ENCODE measurements around the gene CACNA1C.

The CACNA1C gene

DNA sequence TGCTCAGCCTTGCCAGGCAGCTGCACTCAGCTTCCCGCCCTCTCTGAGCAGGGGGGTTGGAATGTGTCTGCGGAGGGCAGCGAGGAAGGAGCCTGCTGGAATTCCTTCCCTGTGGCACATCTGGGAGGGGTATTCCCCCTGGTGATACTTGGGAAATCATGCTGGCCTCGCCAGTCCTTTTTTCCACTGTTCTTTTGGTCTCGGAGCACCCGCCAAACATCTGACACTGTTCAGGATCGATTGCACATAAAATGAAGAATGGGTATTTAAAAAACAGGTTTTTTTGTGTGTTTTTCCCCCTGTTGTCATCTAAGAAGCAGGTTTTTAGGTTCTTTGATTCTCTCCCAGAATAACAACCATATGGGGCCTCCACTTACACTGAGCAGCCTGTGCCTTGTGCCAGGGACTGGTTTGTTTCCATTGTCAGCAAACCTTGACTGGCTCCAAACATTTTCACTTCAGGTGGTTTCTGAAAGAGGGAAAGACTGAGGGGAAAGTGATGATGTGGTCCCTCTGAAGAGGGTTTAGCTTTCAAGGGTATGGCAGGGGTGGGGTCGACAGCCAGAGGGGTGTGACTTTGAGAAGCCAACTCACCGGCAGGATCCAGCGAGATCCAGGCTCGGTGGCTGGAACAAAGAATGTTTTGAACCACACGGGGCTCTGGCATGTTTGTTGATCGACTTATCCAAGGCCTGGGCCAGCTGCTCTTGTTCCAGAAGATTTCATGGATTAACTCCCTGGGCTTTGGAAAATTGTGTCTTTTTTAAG is 215.1 kb downstream of the CACNA1C start:
- no peaks in the 10 kb centered on the region for H3K9me3 ChIP-seq (ENCODE audit: control insufficient read depth, low read length)
- H3K9ac ChIP-seq (ENCODE audit: low read length) = no peak overlapping the region
- H3K36me3 ChIP-seq (ENCODE audit: control insufficient read depth, insufficient read depth, low read length) = no peaks in the 10 kb centered on the region
- H3K27me3 ChIP-seq (ENCODE audit: control insufficient read depth, insufficient read depth, low read length) = peaks cover 3% of the 10 kb centered on the region
- H3K4me1 ChIP-seq (ENCODE audit: control insufficient read depth, insufficient read depth, low read length) = no peaks in the 10 kb centered on the region
- no peak overlapping the region for H3K4me3 ChIP-seq (ENCODE audit: low read length)

DNA sequence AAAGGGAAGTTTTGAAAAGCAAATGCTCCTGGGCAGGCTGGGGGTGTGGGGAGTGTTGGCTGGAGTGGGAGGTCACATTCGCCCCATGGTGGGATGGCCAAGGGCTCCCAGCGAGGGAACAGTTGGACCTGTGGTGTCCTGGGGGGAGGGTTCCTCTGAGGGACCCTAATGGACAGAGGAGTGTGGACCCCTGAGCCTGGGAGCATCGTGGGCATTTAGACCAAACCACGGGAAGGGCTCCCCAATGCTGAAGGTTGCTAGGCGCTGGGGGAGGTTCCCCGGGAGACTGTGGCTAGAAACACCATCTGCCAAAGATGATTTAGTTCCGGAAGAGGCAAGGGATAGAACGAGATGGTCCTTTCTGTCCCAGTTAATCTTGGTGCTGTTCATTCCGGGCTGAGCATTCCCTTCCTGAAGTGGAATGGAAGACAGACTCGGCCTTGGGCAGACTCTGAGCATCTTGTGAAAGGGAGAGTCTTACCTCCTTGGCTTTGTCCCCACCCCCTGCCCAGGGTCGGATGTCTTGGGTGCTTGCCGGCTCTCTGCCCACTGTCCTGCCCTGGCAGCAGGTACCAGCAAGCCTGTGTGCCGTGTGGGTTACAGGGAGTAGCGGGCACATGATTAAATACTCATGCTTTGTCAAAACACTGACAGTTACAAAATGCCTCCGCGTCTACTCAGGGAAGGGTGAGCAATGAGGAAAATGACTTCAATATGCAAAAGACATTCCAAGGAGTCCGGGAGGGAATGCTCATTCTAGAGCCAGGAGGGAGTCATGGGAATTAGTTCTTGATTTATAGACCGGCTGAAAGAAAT is 215.9 kb downstream of the CACNA1C start:
- Histone ChIP-seq H3K4me1 (ENCODE audit: control insufficient read depth, insufficient read depth, low read length) (no peaks in the 10 kb centered on the region), H3K9ac (ENCODE audit: low read length) (no peak overlapping the region), H3K9me3 (ENCODE audit: control insufficient read depth, low read length) (no peaks in the 10 kb centered on the region), H3K27me3 (ENCODE audit: control insufficient read depth, insufficient read depth, low read length) (peaks cover 3% of the 10 kb centered on the region), H3K4me3 (ENCODE audit: low read length) (no peak overlapping the region), H3K36me3 (ENCODE audit: control insufficient read depth, insufficient read depth, low read length) (no peaks in the 10 kb centered on the region)

DNA sequence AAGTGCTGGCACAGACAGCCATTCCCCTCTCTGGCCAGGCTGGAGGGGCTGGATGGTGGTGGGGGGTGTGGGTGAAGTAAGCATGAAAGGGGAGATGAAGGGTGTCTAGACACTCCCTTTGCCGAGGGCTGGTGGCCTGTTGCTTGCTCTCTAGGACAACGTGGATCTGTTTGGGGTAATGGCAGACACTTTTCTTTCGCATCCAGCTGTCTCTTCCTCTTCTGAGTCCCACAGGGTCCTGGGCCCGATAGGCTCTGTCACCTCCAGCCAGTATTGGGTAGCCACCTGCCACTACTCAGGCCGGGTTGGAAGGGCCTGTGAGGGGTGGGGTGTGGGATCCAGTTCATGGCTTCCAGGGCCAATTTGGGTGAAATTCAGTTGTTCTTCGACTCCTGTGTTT is 218.1 kb downstream of the CACNA1C start:
- Histone ChIP-seq H3K4me1 (ENCODE audit: control insufficient read depth, insufficient read depth, low read length) (no peaks in the 10 kb centered on the region), H3K9ac (ENCODE audit: low read length) (no peak overlapping the region), H3K36me3 (ENCODE audit: control insufficient read depth, insufficient read depth, low read length) (no peaks in the 10 kb centered on the region), H3K9me3 (ENCODE audit: control insufficient read depth, low read length) (no peaks in the 10 kb centered on the region), H3K27me3 (ENCODE audit: control insufficient read depth, insufficient read depth, low read length) (peaks cover 3% of the 10 kb centered on the region), H3K4me3 (ENCODE audit: low read length) (no peak overlapping the region)

DNA sequence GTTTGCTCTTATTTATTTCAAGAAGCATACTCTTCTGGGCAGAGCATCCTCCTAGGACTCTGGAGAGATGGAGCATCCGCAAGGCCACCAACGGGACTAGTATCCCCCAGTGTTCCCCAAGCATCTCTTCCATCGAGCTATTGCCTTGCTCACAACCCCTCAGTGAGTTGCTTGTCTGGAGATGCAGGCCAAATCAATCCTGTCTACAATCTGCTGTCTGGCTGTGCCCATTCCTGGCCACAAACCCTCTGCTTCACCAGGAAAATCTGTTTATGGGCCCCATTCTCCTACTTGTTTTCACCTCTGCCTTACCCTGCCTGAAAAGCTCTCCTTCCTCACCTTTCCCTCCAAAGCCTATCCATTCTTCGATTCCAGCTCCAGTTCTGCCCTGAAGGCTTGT is 219.2 kb downstream of the CACNA1C start:
- Histone ChIP-seq H3K9me3 (ENCODE audit: control insufficient read depth, low read length) (no peaks in the 10 kb centered on the region), H3K4me3 (ENCODE audit: low read length) (no peak overlapping the region), H3K9ac (ENCODE audit: low read length) (no peak overlapping the region), H3K4me1 (ENCODE audit: control insufficient read depth, insufficient read depth, low read length) (no peaks in the 10 kb centered on the region), H3K27me3 (ENCODE audit: control insufficient read depth, insufficient read depth, low read length) (peaks cover 3% of the 10 kb centered on the region), H3K36me3 (ENCODE audit: control insufficient read depth, insufficient read depth, low read length) (no peaks in the 10 kb centered on the region)

DNA sequence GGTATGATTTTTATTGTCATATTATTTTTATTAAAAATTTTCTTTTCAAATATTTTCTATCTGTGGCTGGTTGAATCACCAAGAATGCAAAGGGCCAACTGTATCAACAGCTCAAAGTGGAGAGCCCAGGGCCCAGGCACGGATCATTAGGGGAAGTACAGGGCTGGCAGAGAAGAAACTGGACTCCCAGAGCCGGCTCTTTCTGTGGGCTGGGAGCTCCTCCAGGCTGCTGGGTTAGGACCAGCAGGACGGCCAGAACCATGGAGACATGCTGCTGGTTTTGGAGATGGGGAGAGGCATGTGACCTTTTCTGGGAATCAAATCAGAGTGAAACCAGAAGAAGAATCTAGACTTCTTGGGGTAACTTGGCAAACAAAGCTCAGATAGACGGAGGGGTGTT is 220.5 kb downstream of the CACNA1C start:
- Histone ChIP-seq H3K9me3 (ENCODE audit: control insufficient read depth, low read length) (no peaks in the 10 kb centered on the region), H3K9ac (ENCODE audit: low read length) (no peak overlapping the region), H3K4me3 (ENCODE audit: low read length) (no peak overlapping the region), H3K27me3 (ENCODE audit: control insufficient read depth, insufficient read depth, low read length) (no peaks in the 10 kb centered on the region), H3K4me1 (ENCODE audit: control insufficient read depth, insufficient read depth, low read length) (no peaks in the 10 kb centered on the region), H3K36me3 (ENCODE audit: control insufficient read depth, insufficient read depth, low read length) (no peaks in the 10 kb centered on the region)

DNA sequence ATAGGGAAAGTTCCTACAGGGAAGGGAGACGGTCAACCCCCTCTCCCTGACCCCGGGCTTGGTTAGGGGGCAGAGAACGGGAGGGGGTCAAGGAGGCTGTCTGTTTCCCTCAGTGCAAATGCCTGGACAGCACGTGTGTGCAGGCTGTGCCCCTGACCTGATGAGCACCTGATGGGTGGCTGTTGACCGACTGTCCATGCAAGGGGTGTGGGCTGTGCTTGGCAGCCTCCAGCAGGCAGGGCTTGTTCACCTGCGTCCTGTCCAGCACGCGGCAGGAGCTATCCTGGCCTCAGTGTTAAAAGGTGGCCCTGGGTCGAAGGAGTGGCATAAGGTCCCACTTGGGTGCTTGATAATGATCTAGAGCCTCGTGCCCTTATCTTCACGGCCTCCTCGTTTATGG is 221.0 kb downstream of the CACNA1C start:
- Histone ChIP-seq H3K4me3 (ENCODE audit: low read length) (no peak overlapping the region), H3K4me1 (ENCODE audit: control insufficient read depth, insufficient read depth, low read length) (no peaks in the 10 kb centered on the region), H3K9me3 (ENCODE audit: control insufficient read depth, low read length) (no peaks in the 10 kb centered on the region), H3K9ac (ENCODE audit: low read length) (no peak overlapping the region), H3K27me3 (ENCODE audit: control insufficient read depth, insufficient read depth, low read length) (no peaks in the 10 kb centered on the region), H3K36me3 (ENCODE audit: control insufficient read depth, insufficient read depth, low read length) (no peaks in the 10 kb centered on the region)

DNA sequence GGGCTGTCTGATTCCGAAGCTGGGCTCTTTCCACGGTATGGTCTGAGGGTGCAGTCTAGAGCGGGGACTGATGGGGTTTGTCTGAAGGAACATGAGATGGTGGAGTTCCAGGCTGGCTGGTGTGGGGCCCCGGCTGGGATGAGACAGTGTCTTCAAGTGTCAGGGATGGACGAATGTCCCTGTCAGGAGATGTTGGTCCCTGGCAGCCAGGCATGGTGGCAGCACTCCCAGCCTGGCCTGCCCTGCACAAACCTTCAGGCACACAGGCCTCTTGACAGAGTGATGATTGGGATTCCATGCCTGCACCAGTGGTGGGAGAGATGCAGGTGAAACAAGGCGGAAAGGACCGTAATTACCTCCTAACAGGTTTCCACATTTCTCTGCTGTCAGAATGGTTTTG is 221.9 kb downstream of the CACNA1C start:
- no peaks in the 10 kb centered on the region for H3K9me3 ChIP-seq (ENCODE audit: control insufficient read depth, low read length)
- no peak overlapping the region for H3K4me3 ChIP-seq (ENCODE audit: low read length)
- H3K9ac ChIP-seq (ENCODE audit: low read length) = no peak overlapping the region
- H3K36me3 ChIP-seq (ENCODE audit: control insufficient read depth, insufficient read depth, low read length) = no peaks in the 10 kb centered on the region
- no peaks in the 10 kb centered on the region for H3K27me3 ChIP-seq (ENCODE audit: control insufficient read depth, insufficient read depth, low read length)
- no peaks in the 10 kb centered on the region for H3K4me1 ChIP-seq (ENCODE audit: control insufficient read depth, insufficient read depth, low read length)

DNA sequence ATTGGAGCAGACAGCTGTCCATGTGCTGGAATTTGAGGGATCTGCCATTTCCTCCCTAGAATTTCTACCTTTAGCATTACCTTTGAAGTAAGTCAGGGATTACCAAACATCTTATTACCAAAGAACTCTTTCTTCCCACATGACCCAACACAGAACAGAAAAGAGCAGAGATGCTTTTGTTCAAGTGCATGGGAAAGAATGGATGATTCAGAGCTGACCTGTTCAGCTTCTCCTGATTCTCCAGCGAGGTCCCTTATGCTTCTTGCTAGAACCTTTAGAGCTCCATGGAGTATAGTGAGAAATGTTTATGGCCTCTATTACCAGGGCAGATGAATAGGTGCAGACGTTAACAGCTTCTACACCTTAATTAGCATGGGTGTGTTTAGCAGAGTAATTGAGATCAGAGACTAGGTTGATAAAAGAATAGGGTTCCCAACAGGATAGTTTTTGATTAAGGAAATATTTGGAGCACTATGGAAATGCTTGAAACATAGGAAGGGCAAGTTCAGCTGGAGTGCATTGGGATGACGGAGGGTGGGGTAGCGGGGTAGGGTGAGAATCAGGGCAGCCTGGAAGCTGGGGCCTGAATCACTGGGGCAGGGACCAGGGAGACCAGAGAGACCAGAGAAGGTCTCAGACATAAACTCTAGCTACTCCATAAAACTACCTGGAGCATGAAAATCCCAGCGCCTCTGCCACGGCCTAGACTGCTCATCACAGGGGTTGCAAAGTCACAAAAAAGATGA is 223.7 kb downstream of the CACNA1C start:
- no peaks in the 10 kb centered on the region for H3K9me3 ChIP-seq (ENCODE audit: control insufficient read depth, low read length)
- no peaks in the 10 kb centered on the region for H3K27me3 ChIP-seq (ENCODE audit: control insufficient read depth, insufficient read depth, low read length)
- no peak overlapping the region for H3K9ac ChIP-seq (ENCODE audit: low read length)
- H3K4me1 ChIP-seq (ENCODE audit: control insufficient read depth, insufficient read depth, low read length) = no peaks in the 10 kb centered on the region
- no peaks in the 10 kb centered on the region for H3K36me3 ChIP-seq (ENCODE audit: control insufficient read depth, insufficient read depth, low read length)
- no peak overlapping the region for H3K4me3 ChIP-seq (ENCODE audit: low read length)

DNA sequence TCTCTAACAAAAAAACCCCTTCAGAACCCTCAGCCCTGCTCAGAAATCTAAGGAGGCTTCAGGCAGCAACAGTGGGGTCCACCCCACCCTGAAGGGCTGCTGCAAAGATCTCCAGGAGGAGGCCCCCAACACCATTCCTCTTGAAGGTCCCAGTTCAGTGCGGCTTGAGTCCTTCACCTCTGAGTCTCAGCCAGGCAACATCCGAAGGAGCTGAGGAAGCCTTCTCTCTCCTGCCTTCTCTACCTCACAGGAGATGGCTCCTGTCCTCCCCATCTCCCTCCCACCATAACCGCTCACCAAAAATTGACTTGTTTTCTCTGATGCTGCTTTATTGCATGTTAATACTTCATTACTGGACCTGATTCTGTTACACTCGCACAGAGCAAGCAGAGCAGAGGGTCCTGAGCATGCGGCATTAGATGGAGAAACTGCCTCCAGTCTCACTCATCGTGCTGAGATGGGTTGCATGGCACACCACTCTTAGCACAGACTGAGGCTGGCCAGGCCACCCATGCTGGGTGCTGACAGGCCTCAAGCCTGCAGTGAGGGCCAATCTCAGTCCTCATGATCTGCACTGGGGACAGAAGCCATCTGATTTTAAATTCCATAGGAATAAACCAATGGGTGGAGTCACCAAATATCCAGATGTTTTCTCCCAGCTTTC is 224.8 kb downstream of the CACNA1C start:
- Histone ChIP-seq H3K9me3 (ENCODE audit: control insufficient read depth, low read length) (no peaks in the 10 kb centered on the region), H3K4me1 (ENCODE audit: control insufficient read depth, insufficient read depth, low read length) (no peaks in the 10 kb centered on the region), H3K9ac (ENCODE audit: low read length) (no peak overlapping the region), H3K27me3 (ENCODE audit: control insufficient read depth, insufficient read depth, low read length) (no peaks in the 10 kb centered on the region), H3K36me3 (ENCODE audit: control insufficient read depth, insufficient read depth, low read length) (no peaks in the 10 kb centered on the region), H3K4me3 (ENCODE audit: low read length) (no peak overlapping the region)

DNA sequence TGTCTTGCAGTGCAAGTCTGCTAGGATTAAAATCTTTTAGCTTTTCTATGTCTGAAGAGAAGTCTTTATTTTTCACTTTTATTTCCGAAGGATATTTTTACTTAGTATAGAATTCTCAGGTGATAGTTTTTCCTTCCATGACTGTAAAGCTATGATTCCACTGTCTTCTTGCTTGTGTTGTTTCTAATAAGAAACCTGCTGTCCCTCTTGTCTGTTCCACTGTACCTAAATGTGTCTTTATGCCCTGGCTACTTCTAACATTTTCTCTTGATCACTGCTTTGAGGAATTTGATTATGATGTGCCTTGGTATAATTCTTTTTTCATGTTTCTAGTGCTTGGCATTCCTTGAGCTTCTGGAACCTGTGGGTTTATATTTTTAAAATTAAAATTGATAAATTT is 228.7 kb downstream of the CACNA1C start:
- no peaks in the 10 kb centered on the region for H3K36me3 ChIP-seq (ENCODE audit: control insufficient read depth, insufficient read depth, low read length)
- H3K9ac ChIP-seq (ENCODE audit: low read length) = no peak overlapping the region
- no peak overlapping the region for H3K4me3 ChIP-seq (ENCODE audit: low read length)
- H3K9me3 ChIP-seq (ENCODE audit: control insufficient read depth, low read length) = no peaks in the 10 kb centered on the region
- no peaks in the 10 kb centered on the region for H3K27me3 ChIP-seq (ENCODE audit: control insufficient read depth, insufficient read depth, low read length)
- H3K4me1 ChIP-seq (ENCODE audit: control insufficient read depth, insufficient read depth, low read length) = no peaks in the 10 kb centered on the region

DNA sequence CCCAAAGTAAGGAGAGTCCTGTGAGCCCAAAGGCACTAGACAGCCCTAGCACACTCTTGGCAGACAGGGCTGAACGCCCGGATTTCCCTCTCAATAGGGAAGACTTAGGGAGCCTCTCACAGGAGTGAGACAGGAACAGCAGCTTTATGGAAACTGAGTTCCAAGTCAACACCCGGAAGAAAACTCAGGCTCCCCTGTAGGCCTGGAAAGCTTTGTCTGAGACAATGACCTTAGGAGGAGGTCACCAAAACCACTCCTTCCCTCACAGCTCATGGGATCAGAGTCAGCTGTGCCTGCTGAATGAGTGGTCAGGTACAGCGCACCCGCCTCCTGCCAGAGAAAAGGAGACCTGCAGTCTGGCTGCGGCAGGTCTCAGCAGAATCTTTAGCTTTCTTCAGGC is 229.5 kb downstream of the CACNA1C start:
- Histone ChIP-seq H3K36me3 (ENCODE audit: control insufficient read depth, insufficient read depth, low read length) (no peaks in the 10 kb centered on the region), H3K4me1 (ENCODE audit: control insufficient read depth, insufficient read depth, low read length) (no peaks in the 10 kb centered on the region), H3K4me3 (ENCODE audit: low read length) (no peak overlapping the region), H3K9ac (ENCODE audit: low read length) (no peak overlapping the region), H3K27me3 (ENCODE audit: control insufficient read depth, insufficient read depth, low read length) (no peaks in the 10 kb centered on the region), H3K9me3 (ENCODE audit: control insufficient read depth, low read length) (no peaks in the 10 kb centered on the region)

All from mucosa of stomach (tissue), 1 donor.